BLaER1 treated with 17β-estradiol and CSF1 and Interleukin-3, amounts not matched to agents 10 nM and 100 nM (cell line): ENCODE results near the gene ITGA2B.

Source experiments
- H3K27ac ChIP-seq, 11 experiments: shearing (Covaris generic); formaldehyde crosslinking; 2 replicates each; pipeline ENCODE4 v1.8.1; 2022
- H3K27me3 ChIP-seq, 11 experiments: shearing (Covaris generic); formaldehyde crosslinking; 2 replicates each; pipeline ENCODE4 v1.8.1; 2022
- H3K36me3 ChIP-seq, 11 experiments: shearing (Covaris generic); formaldehyde crosslinking; 2 replicates each; pipeline ENCODE4 v1.8.1; 2022
- H3K4me1 ChIP-seq, 10 experiments: shearing (Covaris generic); formaldehyde crosslinking; 2 replicates each; pipeline ENCODE4 v1.8.1; 2022
- H3K4me2 ChIP-seq, 11 experiments: shearing (Covaris generic); formaldehyde crosslinking; 2 replicates each; pipeline ENCODE4 v1.8.1; 2022
- H3K4me3 ChIP-seq, 10 experiments: shearing (Covaris generic); formaldehyde crosslinking; 2 replicates each; pipeline ENCODE4 v1.8.1; 2022
- H3K9ac ChIP-seq, 11 experiments: shearing (Covaris generic); formaldehyde crosslinking; 2 replicates each; pipeline ENCODE4 v1.8.1; 2022
- H3K9me3 ChIP-seq, 11 experiments: shearing (Covaris generic); formaldehyde crosslinking; replicated peaks in 1 of 11; 2 replicates each; pipeline ENCODE4 v1.8.1; 2022
- H4K20me1 ChIP-seq, 11 experiments: shearing (Covaris generic); formaldehyde crosslinking; 2 replicates each; pipeline ENCODE4 v1.8.1; 2022
- Cebpa-rat ChIP-seq, 11 experiments: shearing (Covaris generic); IDR thresholded peaks; 2 replicates each; pipeline ENCODE4 v1.8.1; 2022

The ITGA2B gene

DNA sequence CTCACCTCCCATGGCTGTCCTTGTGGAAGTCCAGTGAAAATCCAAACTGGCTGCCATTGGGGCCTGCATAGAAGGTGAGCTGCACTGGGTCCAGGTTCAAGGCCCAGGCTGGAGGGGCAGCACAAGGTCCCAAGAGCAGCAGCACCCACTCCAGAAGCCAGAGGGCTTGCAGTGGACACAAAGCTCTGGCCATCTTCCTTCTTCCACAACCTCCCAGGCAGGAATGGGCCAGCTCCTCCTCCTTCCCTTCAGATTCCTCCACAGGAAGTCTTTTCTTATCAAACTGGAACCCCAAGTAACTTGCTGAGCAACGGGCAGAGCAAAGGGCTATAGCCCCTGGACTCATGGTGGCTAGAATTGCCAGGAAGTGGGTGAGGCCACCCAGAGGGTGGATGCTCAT lies at the start of gene ITGA2B:
Gene ITGA2B (minus strand): TSS at position 369 of the 400 bp plus-strand sequence. CDS start 176 bp downstream, at position 193.
- TF ChIP-seq Cebpa-rat (IDR thresholded peaks at IDR 0.05): no peak
- Histone ChIP-seq H3K9me3 (no peaks in the 10 kb centered on the region), H4K20me1 (no peaks in the 10 kb centered on the region), H3K4me3 (no peak within 1 kb of the TSS), H3K27ac (peak within 1 kb of the TSS in 9 of 11 experiments; percentile 2 to 72 (median 58); a peak in 14 of 22 replicates), H3K4me1 (peaks cover 30 to 36% (median 35%) of the 10 kb centered on the region in 10 experiments), H3K27me3 (no peaks in the 10 kb centered on the region), H3K36me3 (0 out of 22 replicates have a peak, but pooled peaks cover 0 to 2% (median 0%) of the 10 kb centered on the region in 11 experiments), H3K4me2 (peak within 1 kb of the TSS; percentile 55 to 91 (median 77)), H3K9ac (peak within 1 kb of the TSS in 3 of 11 experiments; percentile 5 to 13 (median 8); a peak in 2 of 22 replicates)

DNA sequence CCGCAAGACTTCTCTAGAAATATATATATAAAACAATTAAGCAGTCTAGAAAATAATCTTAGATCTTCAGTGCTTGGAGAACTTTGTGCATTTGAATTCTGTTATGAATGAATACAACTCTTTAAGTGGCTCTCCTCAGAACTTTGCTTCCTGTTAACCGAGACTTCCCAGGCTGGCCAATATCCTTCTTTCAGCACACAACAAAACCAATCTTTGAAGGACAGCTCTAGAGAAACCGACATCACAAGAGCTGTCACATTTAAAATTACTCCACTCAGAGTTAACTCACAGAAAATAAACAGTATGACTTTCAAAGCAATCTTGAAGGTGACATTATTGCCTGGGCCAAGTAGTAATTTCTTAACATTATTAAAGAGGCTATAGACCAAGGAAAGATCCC lies 49.7 kb upstream of the ITGA2B start:
- no peaks in the 10 kb centered on the region for H3K9me3 ChIP-seq
- H3K9ac ChIP-seq: no peak overlapping the region
- H3K36me3 ChIP-seq: peaks cover 37 to 64% (median 48%) of the 10 kb centered on the region in 11 experiments
- H3K4me3 ChIP-seq: no peak overlapping the region
- H3K27ac ChIP-seq: no peak overlapping the region
- H4K20me1 ChIP-seq: peaks cover 11 to 77% (median 59%) of the 10 kb centered on the region in 11 experiments; a peak in 18 of 22 replicates
- TF ChIP-seq Cebpa-rat (IDR thresholded peaks at IDR 0.05): no peak
- peak overlapping the region in 1 of 11 experiments; percentile 21; a peak in 1 of 22 replicates for H3K4me2 ChIP-seq
- no peaks in the 10 kb centered on the region for H3K27me3 ChIP-seq
- H3K4me1 ChIP-seq: peaks cover 0 to 15% (median 10%) of the 10 kb centered on the region in 10 experiments; a peak in 11 of 20 replicates

DNA sequence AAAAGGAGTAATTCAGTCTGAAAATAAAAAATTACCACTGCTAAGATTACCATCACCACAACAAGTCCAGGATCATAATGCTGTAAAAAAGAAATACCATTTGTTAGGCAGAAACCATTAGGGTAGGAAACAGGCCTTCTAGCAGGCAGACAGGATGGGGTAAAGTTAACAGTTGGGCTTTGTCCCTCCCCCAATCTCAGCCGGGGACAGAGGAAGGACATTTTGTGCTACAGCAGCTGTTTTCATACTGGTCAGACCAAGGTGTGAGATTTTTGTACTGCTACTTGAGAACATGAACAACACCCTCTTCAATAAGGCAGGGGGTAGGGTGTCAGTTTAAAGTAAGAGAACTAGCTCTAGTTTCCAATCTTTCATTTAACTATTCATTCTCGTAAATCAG lies 49.2 kb upstream of the ITGA2B start:
- Histone ChIP-seq H3K9ac (no peak overlapping the region), H4K20me1 (peaks cover 10 to 72% (median 54%) of the 10 kb centered on the region in 11 experiments; a peak in 18 of 22 replicates)
- no peak for TF ChIP-seq Cebpa-rat (IDR thresholded peaks at IDR 0.05)

DNA sequence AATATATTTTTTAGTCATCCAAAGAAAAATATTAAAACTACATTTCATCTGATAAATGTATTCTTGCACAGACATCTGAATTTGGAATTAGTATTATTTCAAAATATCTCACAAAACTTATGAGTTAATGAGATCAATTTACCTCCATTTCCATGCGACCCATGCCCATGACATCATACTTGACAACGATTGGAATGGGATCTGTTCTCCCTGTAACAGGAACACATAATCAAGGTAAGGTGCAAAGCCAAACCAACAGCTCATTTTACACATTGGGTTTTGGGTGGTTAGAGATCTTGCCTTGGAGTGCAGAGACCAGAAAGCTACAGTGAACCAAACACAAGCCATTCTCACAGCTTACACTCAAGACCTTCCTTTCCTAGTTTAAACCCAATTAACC lies 46.9 kb upstream of the ITGA2B start:
- no peak overlapping the region for H3K4me2 ChIP-seq
- H4K20me1 ChIP-seq: peaks cover 0 to 65% (median 40%) of the 10 kb centered on the region in 11 experiments; a peak in 17 of 22 replicates
- TF ChIP-seq Cebpa-rat (IDR thresholded peaks at IDR 0.05): no peak
- H3K36me3 ChIP-seq: peaks cover 60 to 80% (median 67%) of the 10 kb centered on the region in 11 experiments
- peaks cover 0 to 15% (median 10%) of the 10 kb centered on the region in 10 experiments; a peak in 10 of 20 replicates for H3K4me1 ChIP-seq
- H3K4me3 ChIP-seq: no peak overlapping the region
- no peaks in the 10 kb centered on the region for H3K27me3 ChIP-seq
- no peak overlapping the region for H3K27ac ChIP-seq
- no peak overlapping the region for H3K9ac ChIP-seq
- H3K9me3 ChIP-seq: no peaks in the 10 kb centered on the region

More for the DNA sequence above, 49.2 kb upstream of the ITGA2B start:
- Histone ChIP-seq H3K36me3 (peaks cover 40 to 70% (median 53%) of the 10 kb centered on the region in 11 experiments), H3K9me3 (no peaks in the 10 kb centered on the region), H3K27ac (no peak overlapping the region), H3K4me1 (peaks cover 0 to 15% (median 10%) of the 10 kb centered on the region in 10 experiments; a peak in 11 of 20 replicates), H3K4me3 (no peak overlapping the region), H3K27me3 (no peaks in the 10 kb centered on the region), H3K4me2 (peak overlapping the region in 1 of 11 experiments; percentile 21; a peak in 2 of 22 replicates)

DNA sequence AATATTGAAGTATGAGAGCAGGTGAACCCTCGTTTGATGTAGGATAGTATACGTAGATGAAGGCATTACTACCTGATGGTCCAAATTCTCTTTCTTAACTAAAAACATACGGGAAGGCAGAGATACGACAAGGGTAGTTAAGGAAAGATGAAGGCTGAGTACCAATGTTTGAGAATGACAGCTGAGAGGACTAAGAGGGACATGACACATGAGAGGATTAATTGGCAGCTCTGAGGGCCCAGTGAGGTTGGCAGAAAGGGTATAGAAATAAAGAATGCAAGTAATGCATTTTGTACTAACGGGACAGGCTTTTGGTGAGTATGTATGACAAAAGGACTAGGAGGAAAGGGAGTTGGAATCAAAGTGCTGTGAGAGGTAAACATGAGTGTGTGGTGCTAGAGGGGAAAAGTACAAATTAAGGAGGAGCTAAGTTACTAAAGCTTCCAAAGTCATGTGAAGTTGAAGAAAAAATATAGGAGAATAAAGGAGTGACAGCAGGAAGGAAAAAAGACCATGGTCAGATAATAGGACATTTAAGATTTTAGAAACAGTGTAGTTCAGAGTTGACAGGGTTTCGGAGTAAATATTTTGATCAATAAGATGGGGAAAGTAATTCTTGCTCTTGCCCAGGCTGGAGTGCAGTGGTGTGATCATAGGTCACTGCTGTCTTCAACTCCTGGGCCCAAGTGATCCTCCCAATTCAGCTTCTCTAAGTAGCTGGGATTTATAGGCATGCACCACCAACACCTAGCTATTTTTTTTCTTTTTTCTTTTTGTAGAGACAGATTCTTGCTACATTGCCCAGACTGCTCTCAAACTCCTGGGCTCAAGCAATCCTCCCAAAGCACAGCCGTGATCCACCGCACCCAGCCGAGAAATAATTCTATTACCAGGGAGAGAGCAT lies 43.1 kb upstream of the ITGA2B start:
- no peak for TF ChIP-seq Cebpa-rat (IDR thresholded peaks at IDR 0.05)
- Histone ChIP-seq H3K36me3 (peaks cover 81 to 98% (median 90%) of the 10 kb centered on the region in 11 experiments), H3K4me2 (no peak overlapping the region), H3K4me3 (no peak overlapping the region), H3K9me3 (no peaks in the 10 kb centered on the region), H3K27me3 (no peaks in the 10 kb centered on the region), H4K20me1 (peaks cover 0 to 41% (median 17%) of the 10 kb centered on the region in 11 experiments; a peak in 13 of 22 replicates), H3K4me1 (peaks cover 0 to 7% (median 0%) of the 10 kb centered on the region in 10 experiments; a peak in 2 of 20 replicates), H3K27ac (no peak overlapping the region), H3K9ac (no peak overlapping the region)

DNA sequence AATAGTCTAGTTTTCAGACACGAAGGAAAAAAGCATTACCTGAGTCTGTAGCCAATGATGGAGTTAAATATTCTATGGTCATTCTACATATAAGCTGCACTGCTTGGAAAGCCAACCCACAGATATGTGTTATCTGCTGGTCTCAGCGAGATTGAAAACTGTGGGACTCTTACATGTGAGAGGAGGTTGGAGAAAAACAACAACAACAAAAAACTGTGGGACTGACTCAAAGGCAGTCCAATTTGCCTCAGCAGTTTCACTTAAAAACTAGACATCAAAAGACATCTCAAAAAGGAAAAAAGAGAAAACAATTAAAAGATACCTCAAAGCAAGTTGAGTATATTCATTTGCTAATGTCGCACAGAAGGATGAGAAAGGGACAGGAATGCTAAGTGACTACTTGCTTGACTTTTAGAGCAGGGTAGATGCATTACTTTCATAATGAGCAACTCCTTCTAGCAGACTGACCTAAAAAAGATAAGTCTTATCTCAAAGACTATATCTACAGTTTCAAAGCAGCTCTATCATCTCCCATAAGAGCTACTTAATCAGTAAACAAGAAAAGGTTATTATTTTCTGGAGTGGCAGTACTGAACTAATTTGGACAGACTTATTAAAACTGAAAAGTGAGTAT lies 35.5 kb upstream of the ITGA2B start:
- TF ChIP-seq Cebpa-rat (IDR thresholded peaks at IDR 0.05): no peak
- H4K20me1 ChIP-seq: peaks cover 0 to 50% (median 33%) of the 10 kb centered on the region in 11 experiments; a peak in 18 of 22 replicates
- no peak overlapping the region for H3K4me2 ChIP-seq
- H3K36me3 ChIP-seq: peaks cover 81 to 99% (median 90%) of the 10 kb centered on the region in 11 experiments
- H3K27ac ChIP-seq: no peak overlapping the region
- H3K4me3 ChIP-seq: no peak overlapping the region
- no peaks in the 10 kb centered on the region for H3K27me3 ChIP-seq
- no peaks in the 10 kb centered on the region for H3K4me1 ChIP-seq
- no peak overlapping the region for H3K9ac ChIP-seq
- H3K9me3 ChIP-seq: no peaks in the 10 kb centered on the region

DNA sequence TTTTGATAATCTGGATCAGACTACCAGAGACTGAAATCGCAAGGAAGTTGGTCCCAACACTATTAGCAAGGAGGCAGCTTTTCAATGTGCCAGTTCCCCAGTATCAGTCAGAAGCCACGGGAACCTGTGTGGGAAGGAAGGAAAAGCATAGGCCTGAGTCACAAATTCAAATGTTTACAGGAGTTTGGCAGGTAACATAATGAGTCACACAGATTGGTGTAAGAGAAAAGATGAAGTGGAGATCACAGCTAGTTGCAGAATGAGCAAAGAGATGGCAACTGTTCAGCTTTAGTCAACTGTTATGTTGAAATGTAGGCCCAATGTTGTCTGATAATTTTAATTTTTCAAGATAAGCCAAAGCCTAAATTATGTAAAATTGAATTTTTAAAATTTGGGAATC lies 28.1 kb upstream of the ITGA2B start:
- peaks cover 83 to 97% (median 94%) of the 10 kb centered on the region in 11 experiments for H3K36me3 ChIP-seq
- H3K4me2 ChIP-seq: no peak overlapping the region

DNA sequence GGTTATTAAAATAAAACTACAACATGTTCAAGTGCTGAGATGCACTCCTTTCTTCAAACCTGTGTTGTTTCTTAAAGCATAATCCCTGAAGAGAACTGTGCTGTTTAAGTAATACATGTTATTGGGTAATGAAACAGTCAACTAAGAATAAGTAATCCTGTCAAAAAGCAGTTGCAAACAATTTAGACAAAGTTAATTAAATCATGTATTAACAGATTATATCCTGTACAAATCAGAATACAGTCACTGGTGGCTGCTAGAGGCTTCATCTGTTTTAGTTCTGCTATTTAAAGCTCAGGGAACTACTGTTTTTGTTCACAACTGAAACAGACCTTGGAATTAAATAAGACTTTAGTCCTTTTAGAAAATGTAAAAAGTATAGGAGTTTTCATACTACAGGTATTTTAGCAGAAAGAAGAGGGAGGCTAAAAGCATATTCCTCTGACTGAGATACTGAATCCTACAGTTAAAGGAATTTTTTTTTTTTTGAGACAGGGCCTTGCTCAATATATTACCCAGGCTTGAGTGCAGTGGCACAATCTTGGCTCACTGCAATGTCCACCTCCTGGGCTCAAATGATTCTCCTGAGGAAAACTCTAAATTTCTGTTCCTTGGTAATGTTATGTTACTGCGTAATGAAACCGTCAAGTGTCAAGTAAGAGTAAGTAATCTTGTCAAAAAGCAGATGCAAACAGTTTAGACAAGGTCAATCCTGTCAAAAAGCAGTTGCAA lies 27.3 kb upstream of the ITGA2B start:
- Histone ChIP-seq H3K9ac (no peak overlapping the region), H4K20me1 (peaks cover 0 to 13% (median 0%) of the 10 kb centered on the region in 11 experiments; a peak in 2 of 22 replicates), H3K4me3 (no peak overlapping the region), H3K4me2 (no peak overlapping the region), H3K9me3 (peaks cover 0 to 13% (median 0%) of the 10 kb centered on the region in 11 experiments; a peak in 4 of 22 replicates), H3K27ac (no peak overlapping the region), H3K4me1 (peaks cover 0 to 15% (median 0%) of the 10 kb centered on the region in 10 experiments; a peak in 1 of 20 replicates), H3K27me3 (no peaks in the 10 kb centered on the region), H3K36me3 (peaks cover 79 to 97% (median 94%) of the 10 kb centered on the region in 11 experiments)
- TF ChIP-seq Cebpa-rat (IDR thresholded peaks at IDR 0.05): no peak

More for the DNA sequence above, 28.1 kb upstream of the ITGA2B start:
- Histone ChIP-seq H3K27ac (no peak overlapping the region), H4K20me1 (peaks cover 0 to 13% (median 0%) of the 10 kb centered on the region in 11 experiments; a peak in 2 of 22 replicates), H3K4me3 (no peak overlapping the region), H3K9ac (no peak overlapping the region), H3K27me3 (no peaks in the 10 kb centered on the region), H3K9me3 (peaks cover 0 to 13% (median 0%) of the 10 kb centered on the region in 11 experiments; a peak in 4 of 22 replicates), H3K4me1 (peaks cover 0 to 15% (median 0%) of the 10 kb centered on the region in 10 experiments; a peak in 1 of 20 replicates)
- TF ChIP-seq Cebpa-rat (IDR thresholded peaks at IDR 0.05): no peak
